ENCODE results near the gene TCL1B.

- TF ChIP-seq, protein P1, sequence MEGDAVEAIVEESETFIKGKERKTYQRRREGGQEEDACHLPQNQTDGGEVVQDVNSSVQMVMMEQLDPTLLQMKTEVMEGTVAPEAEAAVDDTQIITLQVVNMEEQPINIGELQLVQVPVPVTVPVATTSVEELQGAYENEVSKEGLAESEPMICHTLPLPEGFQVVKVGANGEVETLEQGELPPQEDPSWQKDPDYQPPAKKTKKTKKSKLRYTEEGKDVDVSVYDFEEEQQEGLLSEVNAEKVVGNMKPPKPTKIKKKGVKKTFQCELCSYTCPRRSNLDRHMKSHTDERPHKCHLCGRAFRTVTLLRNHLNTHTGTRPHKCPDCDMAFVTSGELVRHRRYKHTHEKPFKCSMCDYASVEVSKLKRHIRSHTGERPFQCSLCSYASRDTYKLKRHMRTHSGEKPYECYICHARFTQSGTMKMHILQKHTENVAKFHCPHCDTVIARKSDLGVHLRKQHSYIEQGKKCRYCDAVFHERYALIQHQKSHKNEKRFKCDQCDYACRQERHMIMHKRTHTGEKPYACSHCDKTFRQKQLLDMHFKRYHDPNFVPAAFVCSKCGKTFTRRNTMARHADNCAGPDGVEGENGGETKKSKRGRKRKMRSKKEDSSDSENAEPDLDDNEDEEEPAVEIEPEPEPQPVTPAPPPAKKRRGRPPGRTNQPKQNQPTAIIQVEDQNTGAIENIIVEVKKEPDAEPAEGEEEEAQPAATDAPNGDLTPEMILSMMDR (IDR thresholded peaks at IDR 0.05) = no peak
- TF ChIP-seq POLR2A (IDR thresholded peaks at IDR 0.05) = no peak
Observed at GRCh38 chr14:95712398-95712797, 26.2 kb downstream of the TCL1B start.

All from body of pancreas (tissue), 4 donors.